Left ventricle myocardium inferior (tissue), 1 donor: ENCODE measurements around the gene OR9Q1. TPM values are rescaled to one million over a fixed set of nuclear protein-coding genes. Genes with fewer than 3 reads are reported as not detected.

Experiments
- DNase-seq: peaks from one replicate; pipeline ENCODE4 v3.0.0-alpha.2; 2020
- H3K27ac ChIP-seq: fragments of 200-600 bp; replicated peaks from 2 replicates; pipeline ENCODE4 v1.8.0; 2021
- H3K27me3 ChIP-seq: fragments of 200-600 bp; 2 replicates; pipeline ENCODE4 v1.8.0; 2021; ENCODE audit warnings: low read depth
- H3K36me3 ChIP-seq: fragments of 200-600 bp; 2 replicates; pipeline ENCODE4 v1.8.0; 2021
- H3K4me1 ChIP-seq: fragments of 200-600 bp; 2 replicates; pipeline ENCODE4 v1.8.0; 2021
- H3K4me3 ChIP-seq: fragments of 200-600 bp; 2 replicates; pipeline ENCODE4 v1.8.0; 2021; ENCODE audit warnings: mild to moderate bottlenecking, moderate library complexity
- H3K9me3 ChIP-seq: fragments of 200-600 bp; replicated peaks from 2 replicates; pipeline ENCODE4 v1.8.0; 2021
- CTCF ChIP-seq: fragments of 200-600 bp; IDR thresholded peaks from 2 replicates; pipeline ENCODE4 v1.8.0; 2021; ENCODE audit warnings: antibody characterized with exemption, mild to moderate bottlenecking, borderline replicate concordance
- intact Hi-C: fragments of 100-400 bp; cut with micrococcal nuclease; formaldehyde crosslinking; loops from one replicate; pipeline ENCODE4 v1.11.0; 2022
- total RNA-seq: library from RNA; stranded (reverse); fragmentation: NEBNext Ultra II Directional; extraction: Animal tissue kit (Norgen Biotek cat#: 25700); gene quantifications from one replicate; pipeline ENCODE4 v1.2.1, GENCODE V29; 2021
- donor health status: DM: no; HTN: yes; CAD: no; lungs with severe emphysema.

Gene OR9Q1
- total RNA-seq, 1 donor from 2014 or later, result not detected

GRCh38 chr11:58057481-58057880, 33.8 kb downstream of the OR9Q1 start:
- H3K27ac ChIP-seq, result no peak overlapping the region
- intact Hi-C loops, result no loop called here
- no peaks in the 10 kb centered on the region for H3K36me3 ChIP-seq
- no peak for TF ChIP-seq CTCF
- DNase-seq, result no peak
- no peak overlapping the region for H3K4me3 ChIP-seq
- no peaks in the 10 kb centered on the region for H3K9me3 ChIP-seq
- peaks cover 25% of the 10 kb centered on the region for H3K4me1 ChIP-seq
- no peaks in the 10 kb centered on the region for H3K27me3 ChIP-seq

GRCh38 chr11:58058276-58059006, 34.8 kb downstream of the OR9Q1 start:
- peak overlapping the region; percentile 46 for H3K27ac ChIP-seq
- DNase-seq, result no peak
- no peak for TF ChIP-seq CTCF
- no peaks in the 10 kb centered on the region for H3K9me3 ChIP-seq
- no peaks in the 10 kb centered on the region for H3K27me3 ChIP-seq
- H3K36me3 ChIP-seq, result no peaks in the 10 kb centered on the region
- intact Hi-C loops, result no loop called here
- no peak overlapping the region for H3K4me3 ChIP-seq
- H3K4me1 ChIP-seq, result peaks cover 25% of the 10 kb centered on the region

- Histone ChIP-seq H3K9me3 (no peaks in the 10 kb centered on the region), H3K27ac (peak overlapping the region; percentile 46), H3K4me3 (no peak overlapping the region), H3K36me3 (no peaks in the 10 kb centered on the region), H3K4me1 (peaks cover 25% of the 10 kb centered on the region), H3K27me3 (no peaks in the 10 kb centered on the region)
- intact Hi-C loops, result no loop called here
- TF ChIP-seq CTCF, result no peak
- no peak for DNase-seq
Observed at GRCh38 chr11:58059007-58059350, 35.3 kb downstream of the OR9Q1 start.

GRCh38 chr11:58060535-58060934, 36.9 kb downstream of the OR9Q1 start:
- intact Hi-C loops, result no loop called here
- no peak overlapping the region for H3K4me3 ChIP-seq
- TF ChIP-seq CTCF, result no peak
- H3K27me3 ChIP-seq, result no peaks in the 10 kb centered on the region
- no peak for DNase-seq
- peaks cover 25% of the 10 kb centered on the region for H3K4me1 ChIP-seq
- H3K9me3 ChIP-seq, result no peaks in the 10 kb centered on the region
- no peaks in the 10 kb centered on the region for H3K36me3 ChIP-seq
- no peak overlapping the region for H3K27ac ChIP-seq

- no peak overlapping the region for H3K4me3 ChIP-seq
- no peaks in the 10 kb centered on the region for H3K27me3 ChIP-seq
- H3K9me3 ChIP-seq, result no peaks in the 10 kb centered on the region
- intact Hi-C loops, result no loop called here
- TF ChIP-seq CTCF, result peak; percentile 15
- no peaks in the 10 kb centered on the region for H3K36me3 ChIP-seq
- no peak for DNase-seq
- H3K27ac ChIP-seq, result no peak overlapping the region
- H3K4me1 ChIP-seq, result peaks cover 25% of the 10 kb centered on the region
Observed at GRCh38 chr11:58060939-58061672, 37.4 kb downstream of the OR9Q1 start.
